Large intestine (tissue), 3 donors: ENCODE results near the gene PARK7. TPM values are rescaled to one million over a fixed set of nuclear protein-coding genes. Genes with fewer than 3 reads are reported as not detected.

ENCODE experiments used
- DNase-seq, 2 donors: peaks; one replicate each; pipeline versions ENCODE4 v3.0.0 to v3.0.0-alpha.2; 2013
- H3K27ac ChIP-seq: one replicate; pipeline ENCODE4 v1.5.1; 2013; ENCODE audit warnings: low read length
- H3K27me3 ChIP-seq: 2 replicates; pipeline ENCODE4 v1.6.1; 2013; ENCODE audit warnings: low read length; ENCODE audit not compliant: control insufficient read depth, insufficient read depth
- H3K36me3 ChIP-seq: 2 replicates; pipeline ENCODE4 v1.6.1; 2013; ENCODE audit warnings: low read length; ENCODE audit not compliant: control insufficient read depth, insufficient read depth
- H3K4me1 ChIP-seq: one replicate; pipeline ENCODE4 v1.6.1; 2013; ENCODE audit warnings: low read length; ENCODE audit not compliant: control insufficient read depth, insufficient read depth
- H3K4me3 ChIP-seq: one replicate; pipeline ENCODE4 v1.5.1; 2013; ENCODE audit warnings: low read length
- H3K9me3 ChIP-seq: one replicate; pipeline ENCODE4 v1.6.1; 2013; ENCODE audit warnings: mild to moderate bottlenecking, low read depth, low read length, moderate library complexity; ENCODE audit not compliant: control insufficient read depth
- WGBS: methylation state at CpG from one replicate; pipeline ENCODE4 v1.1.5; 2013; ENCODE audit warnings: low lambda C conversion rate; ENCODE audit not compliant: insufficient coverage; 5-methylcytosine and 5-hydroxymethylcytosine counted together
- polyA plus RNA-seq: library from polyadenylated mRNA; unstranded; fragments of 120-200 nt; gene quantifications from one replicate; pipeline ENCODE4 v1.2.1, GENCODE V29; 2013

Gene PARK7
- polyA plus RNA-seq, 1 donor = 228 TPM

GRCh38 chr1:8022395-8023286 is 61.1 kb downstream of the PARK7 start:
- no peaks in the 10 kb centered on the region for H3K36me3 ChIP-seq
- no peak for DNase-seq
- H3K4me1 ChIP-seq = peaks cover 22% of the 10 kb centered on the region
- H3K27ac ChIP-seq = no peak overlapping the region
- WGBS = 100% methylated on average over 1 of the region's 3 CpGs
- H3K4me3 ChIP-seq = no peak overlapping the region
- H3K27me3 ChIP-seq = no peaks in the 10 kb centered on the region
- H3K9me3 ChIP-seq = no peaks in the 10 kb centered on the region

GRCh38 chr1:8023287-8023994 is 61.9 kb downstream of the PARK7 start:
- H3K9me3 ChIP-seq = no peaks in the 10 kb centered on the region
- no peaks in the 10 kb centered on the region for H3K27me3 ChIP-seq
- no peaks in the 10 kb centered on the region for H3K36me3 ChIP-seq
- WGBS = 75% methylated on average over 2 of the region's 10 CpGs
- no peak for DNase-seq
- no peak overlapping the region for H3K27ac ChIP-seq
- peaks cover 27% of the 10 kb centered on the region for H3K4me1 ChIP-seq
- no peak overlapping the region for H3K4me3 ChIP-seq

DNA sequence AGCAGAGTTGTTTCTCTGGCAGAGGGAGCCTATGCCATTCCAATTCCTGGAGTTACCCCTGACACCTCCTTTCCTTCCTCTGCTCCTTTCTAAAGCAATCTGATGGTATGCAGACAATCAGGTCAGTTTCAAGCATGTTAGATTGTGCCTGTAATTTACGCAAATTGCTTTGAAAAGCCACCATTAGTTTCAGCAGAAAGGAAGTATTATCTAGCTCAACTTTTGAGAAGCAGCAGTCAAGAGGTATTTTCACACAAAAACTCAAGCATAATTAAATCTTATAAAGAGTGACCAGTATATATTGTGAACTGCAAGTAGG is 62.4 kb downstream of the PARK7 start:
- H3K4me1 ChIP-seq = peaks cover 32% of the 10 kb centered on the region
- H3K9me3 ChIP-seq = no peaks in the 10 kb centered on the region
- H3K4me3 ChIP-seq = no peak overlapping the region
- DNase-seq = no peak
- no peak overlapping the region for H3K27ac ChIP-seq
- H3K36me3 ChIP-seq = no peaks in the 10 kb centered on the region
- no CpG with 5 or more reads among the region's 1 CpG for WGBS
- H3K27me3 ChIP-seq = no peaks in the 10 kb centered on the region

DNA sequence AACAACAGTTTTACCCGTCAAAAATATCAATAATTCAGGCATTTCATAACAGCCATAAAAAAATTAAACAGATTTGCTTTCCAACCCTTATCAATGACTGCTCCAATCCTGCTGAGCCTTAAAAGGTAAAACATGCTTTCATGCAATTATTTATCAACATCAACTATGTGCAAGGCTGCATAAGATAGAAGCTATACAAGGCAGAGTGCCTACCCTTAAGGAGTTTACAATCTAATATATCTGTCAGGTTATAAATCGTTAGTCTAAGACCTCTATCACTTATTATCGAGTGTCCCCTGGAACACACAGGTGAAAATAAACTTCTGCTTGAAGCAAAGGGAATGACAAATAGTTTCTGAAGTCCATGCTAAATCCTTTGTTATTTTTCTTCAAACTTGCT is 62.8 kb downstream of the PARK7 start:
- Histone ChIP-seq H3K27me3 (no peaks in the 10 kb centered on the region), H3K4me1 (peaks cover 33% of the 10 kb centered on the region), H3K27ac (no peak overlapping the region), H3K36me3 (no peaks in the 10 kb centered on the region), H3K4me3 (peak overlapping the region; percentile 71), H3K9me3 (no peaks in the 10 kb centered on the region)
- DNase-seq = no peak
- WGBS = no CpG with 5 or more reads among the region's 3 CpGs

DNA sequence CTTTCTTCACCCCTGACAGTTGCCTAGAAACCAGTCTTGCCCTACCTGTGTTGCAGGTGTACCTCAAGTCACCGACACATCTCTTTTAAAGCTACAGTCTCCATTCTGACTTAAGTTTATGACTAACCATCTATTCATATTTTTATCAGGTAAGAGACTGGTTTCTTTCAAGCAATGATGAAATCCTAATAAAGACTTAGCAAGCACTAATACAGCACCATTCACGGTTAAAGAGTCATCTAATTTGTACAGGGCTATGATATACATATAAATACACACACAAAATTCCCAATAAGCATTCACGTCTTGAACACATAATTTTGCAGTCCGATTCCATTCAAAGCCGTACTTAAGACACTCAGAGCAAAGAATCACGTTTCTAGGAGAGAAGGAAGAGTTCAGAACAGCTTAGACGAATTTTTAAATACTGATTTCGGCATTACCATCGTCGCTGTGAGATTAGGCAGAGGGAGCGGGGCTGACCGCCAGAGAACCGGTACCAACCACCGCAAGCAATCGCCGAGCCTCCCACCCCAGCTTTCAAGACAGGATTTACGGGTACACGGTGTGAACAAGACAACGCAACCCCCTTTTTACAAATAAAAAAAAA is 63.7 kb downstream of the PARK7 start:
- WGBS = no CpG with 5 or more reads among the region's 19 CpGs
- peak overlapping the region; percentile 71 for H3K4me3 ChIP-seq
- no peaks in the 10 kb centered on the region for H3K9me3 ChIP-seq
- H3K36me3 ChIP-seq = no peaks in the 10 kb centered on the region
- H3K27me3 ChIP-seq = no peaks in the 10 kb centered on the region
- H3K4me1 ChIP-seq = peaks cover 33% of the 10 kb centered on the region
- no peak overlapping the region for H3K27ac ChIP-seq
- peak in 1 of 2 donors; percentile 48 for DNase-seq

GRCh38 chr1:8025671-8026144 is 64.2 kb downstream of the PARK7 start:
- no peaks in the 10 kb centered on the region for H3K9me3 ChIP-seq
- no peaks in the 10 kb centered on the region for H3K27me3 ChIP-seq
- peaks cover 33% of the 10 kb centered on the region for H3K4me1 ChIP-seq
- no peak overlapping the region for H3K27ac ChIP-seq
- H3K4me3 ChIP-seq = peak overlapping the region; percentile 71
- DNase-seq = no peak
- H3K36me3 ChIP-seq = no peaks in the 10 kb centered on the region
- no CpG with 5 or more reads among the region's 69 CpGs for WGBS

GRCh38 chr1:8026153-8026975 is 64.9 kb downstream of the PARK7 start, which contains the start of gene ERRFI1:
ERRFI1 (minus strand) TSS chr1:8026309; CDS start chr1:8015619, 10,690 bp downstream.
- peak within 1 kb of the TSS; percentile 71 for H3K4me3 ChIP-seq
- peaks cover 33% of the 10 kb centered on the region for H3K4me1 ChIP-seq
- H3K9me3 ChIP-seq = no peaks in the 10 kb centered on the region
- 3% methylated on average over 4 of the region's 98 CpGs for WGBS
- DNase-seq = peak; percentile 93 to 97
- H3K27ac ChIP-seq = peak within 1 kb of the TSS; percentile 86
- H3K36me3 ChIP-seq = no peaks in the 10 kb centered on the region
- no peaks in the 10 kb centered on the region for H3K27me3 ChIP-seq

DNA sequence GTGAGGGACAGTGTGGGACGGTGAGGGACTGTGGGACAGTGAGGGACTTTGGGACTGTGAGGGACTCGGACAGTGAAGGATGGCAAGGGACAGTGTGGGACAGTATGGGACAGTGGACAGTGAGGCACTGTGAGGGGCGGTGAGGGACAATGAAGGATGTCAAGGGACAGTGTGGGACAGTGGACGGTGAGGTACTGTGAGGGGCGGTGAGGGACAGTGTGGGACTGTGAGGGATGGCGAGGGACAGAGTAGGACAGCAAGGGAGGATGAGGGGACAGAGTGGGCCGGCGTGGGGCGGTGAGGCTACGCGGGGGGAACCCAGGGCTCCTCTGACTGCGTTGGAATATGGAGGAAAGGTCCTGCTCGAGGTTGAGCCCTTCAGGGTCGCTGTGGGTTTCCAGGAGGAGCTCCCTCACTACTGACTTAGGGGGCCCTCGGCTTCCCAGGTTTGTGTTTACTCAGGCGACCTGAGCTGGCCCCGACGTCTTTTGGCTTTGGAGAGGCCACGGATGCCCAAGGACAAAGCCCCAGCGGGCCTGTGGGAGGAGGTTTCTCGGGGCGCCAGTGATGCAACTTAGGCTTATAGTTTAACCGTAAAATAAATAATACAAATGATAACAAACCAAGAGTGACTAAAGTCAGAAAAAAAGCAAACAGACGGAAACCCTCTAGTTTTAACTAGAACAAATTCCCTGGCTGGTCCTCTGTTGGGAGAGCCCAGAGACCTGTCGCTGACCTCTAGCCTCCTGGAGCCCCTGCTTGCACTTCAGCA is 65.7 kb downstream of the PARK7 start:
- Histone ChIP-seq H3K36me3 (no peaks in the 10 kb centered on the region), H3K27me3 (no peaks in the 10 kb centered on the region), H3K4me1 (peaks cover 33% of the 10 kb centered on the region), H3K4me3 (peak overlapping the region; percentile 56), H3K9me3 (no peaks in the 10 kb centered on the region), H3K27ac (peak overlapping the region; percentile 86)
- DNase-seq = peak in 1 of 2 donors; percentile 87
- WGBS = 37% methylated on average over 4 of the region's 25 CpGs

DNA sequence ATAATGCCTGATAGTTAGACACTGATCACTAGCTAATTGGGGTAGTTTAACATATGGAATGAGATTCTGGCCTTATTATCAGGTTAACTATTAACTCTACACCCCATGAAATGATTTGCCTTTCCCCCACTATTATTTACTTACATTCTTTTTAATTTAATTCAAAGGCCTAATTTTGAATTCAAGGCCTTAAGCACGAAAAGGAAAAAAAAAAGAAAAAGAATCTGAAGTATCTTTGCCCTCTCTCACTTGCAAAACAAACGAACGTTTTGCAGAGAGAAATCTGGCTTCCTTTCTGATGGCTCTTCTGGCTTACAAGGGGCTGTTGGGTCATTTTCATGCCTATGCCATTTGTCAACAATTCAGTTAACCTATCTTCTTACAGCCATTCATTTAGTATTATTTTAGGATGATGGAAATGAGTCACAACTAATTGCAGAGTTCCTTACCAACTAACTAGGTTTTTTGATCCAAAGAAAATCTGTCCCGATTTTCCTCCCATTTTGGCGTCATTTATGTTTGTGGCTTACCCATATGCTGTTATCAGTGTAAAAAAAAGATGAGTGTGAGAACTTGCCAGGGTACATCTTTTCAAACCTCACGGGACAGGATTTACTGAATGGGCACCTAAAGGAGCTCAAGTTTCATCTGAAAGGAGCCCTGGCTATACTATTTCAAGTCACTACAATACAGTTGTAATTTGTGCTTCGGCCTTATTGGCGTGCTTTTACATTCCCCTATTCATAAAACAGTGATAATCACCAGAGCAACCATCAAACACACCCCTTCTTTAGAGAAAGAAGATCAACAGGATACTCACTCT is 66.4 kb downstream of the PARK7 start:
- Histone ChIP-seq H3K4me3 (peak overlapping the region; percentile 56), H3K27me3 (no peaks in the 10 kb centered on the region), H3K4me1 (peaks cover 33% of the 10 kb centered on the region), H3K36me3 (no peaks in the 10 kb centered on the region), H3K27ac (peak overlapping the region; percentile 86), H3K9me3 (no peaks in the 10 kb centered on the region)
- no CpG with 5 or more reads among the region's 8 CpGs for WGBS
- peak in 1 of 2 donors; percentile 56 for DNase-seq
